ENCODE data around the gene PTPRG. TPM values are rescaled to one million over a fixed set of nuclear protein-coding genes. Genes with fewer than 3 reads are reported as not detected.

PTPRG gene
- total and polyA plus RNA-seq, 7 donors = 0.69 to 76.3 (median 62.7) TPM

DNA sequence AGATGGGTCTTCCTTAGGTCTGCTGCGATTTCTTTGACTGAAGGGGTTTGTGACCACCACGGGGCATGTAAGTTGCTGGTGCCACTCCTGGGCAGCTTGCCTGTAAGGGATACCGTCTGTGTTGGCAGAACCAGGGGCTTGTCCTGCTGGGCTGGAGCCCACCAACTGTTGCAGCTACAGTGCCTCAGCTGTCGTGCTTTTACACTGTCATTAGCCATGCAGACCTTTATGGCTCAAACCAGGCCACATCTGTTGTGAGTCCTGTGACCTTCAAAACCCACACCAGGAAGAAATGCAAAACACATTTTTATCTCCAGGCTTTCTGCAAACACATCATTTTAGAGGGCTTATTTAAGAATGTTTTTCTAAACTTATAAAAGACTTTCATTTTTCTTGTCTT is 168.7 kb downstream of the PTPRG start:
- no peak overlapping the region for H3K27ac ChIP-seq
- no peak for TF ChIP-seq EP300 (IDR thresholded peaks at IDR 0.05)
- TF ChIP-seq POLR2A (IDR thresholded peaks at IDR 0.05) = no peak
- TF ChIP-seq CTCF (IDR thresholded peaks at IDR 0.05) = no peak
- no peak for TF ChIP-seq POLR2AphosphoS5 (IDR thresholded peaks at IDR 0.05)
- H3K4me3 ChIP-seq = no peak overlapping the region
- 79 to 80% methylated on average over 4 of the region's 4 CpGs for WGBS, 2 donors
- no peaks in the 10 kb centered on the region for H3K36me3 ChIP-seq
- no peak for DNase-seq
- intact Hi-C loops (cut with DNase I) = no loop called here
- peaks cover 0 to 43% (median 28%) of the 10 kb centered on the region in 4 donors for H3K4me1 ChIP-seq
- no peaks in the 10 kb centered on the region for H3K27me3 ChIP-seq
- no peaks in the 10 kb centered on the region for H3K9me3 ChIP-seq

- no peaks in the 10 kb centered on the region for H3K9me3 ChIP-seq
- no peak overlapping the region for H3K27ac ChIP-seq
- intact Hi-C loops (cut with DNase I) = no loop called here
- peaks cover 0 to 39% (median 26%) of the 10 kb centered on the region in 4 donors for H3K4me1 ChIP-seq
- no peak overlapping the region for H3K4me3 ChIP-seq
- H3K36me3 ChIP-seq = no peaks in the 10 kb centered on the region
- TF ChIP-seq POLR2AphosphoS5 (IDR thresholded peaks at IDR 0.05) = no peak
- no peak for TF ChIP-seq POLR2A (IDR thresholded peaks at IDR 0.05)
- no peak for TF ChIP-seq EP300 (IDR thresholded peaks at IDR 0.05)
- no peak for TF ChIP-seq CTCF (IDR thresholded peaks at IDR 0.05)
- no peaks in the 10 kb centered on the region for H3K27me3 ChIP-seq
- DNase-seq = no peak
- WGBS, 2 donors = 20 to 36% methylated on average over 2 of the region's 2 CpGs
Observed at GRCh38 chr3:61730577-61731231, 169.3 kb downstream of the PTPRG start.

DNA sequence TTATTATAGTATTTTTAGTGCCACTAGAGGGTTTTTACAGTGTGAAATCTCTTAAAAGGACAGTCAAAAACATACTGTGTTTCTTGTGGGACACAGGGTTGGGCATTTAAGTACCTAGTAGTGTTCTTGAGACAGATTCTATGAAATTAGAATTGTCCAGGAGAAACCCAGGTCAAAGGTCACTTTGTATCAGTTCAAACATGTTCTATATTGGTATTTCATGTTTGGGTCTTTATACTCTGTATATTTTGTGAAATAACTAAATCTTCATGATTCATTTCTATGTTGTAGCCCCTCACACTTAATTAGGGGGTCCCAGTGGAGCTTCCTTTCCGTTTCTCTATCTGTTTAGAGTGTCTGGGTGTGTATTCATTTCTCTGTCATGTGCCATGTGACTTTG is 171.6 kb downstream of the PTPRG start:
- TF ChIP-seq POLR2A (IDR thresholded peaks at IDR 0.05) (no peak), POLR2AphosphoS5 (IDR thresholded peaks at IDR 0.05) (no peak), CTCF (IDR thresholded peaks at IDR 0.05) (no peak), EP300 (IDR thresholded peaks at IDR 0.05) (no peak)
- 40 to 48% methylated on average over 1 of the region's 1 CpG for WGBS, 2 donors

GRCh38 chr3:61733876-61734275 is 172.5 kb downstream of the PTPRG start:
- no peak overlapping the region for H3K27ac ChIP-seq
- no peaks in the 10 kb centered on the region for H3K36me3 ChIP-seq
- no peak for TF ChIP-seq POLR2AphosphoS5 (IDR thresholded peaks at IDR 0.05)
- TF ChIP-seq CTCF (IDR thresholded peaks at IDR 0.05) = no peak
- TF ChIP-seq EP300 (IDR thresholded peaks at IDR 0.05) = no peak
- TF ChIP-seq POLR2A (IDR thresholded peaks at IDR 0.05) = no peak
- H3K4me3 ChIP-seq = no peak overlapping the region
- H3K9me3 ChIP-seq = no peaks in the 10 kb centered on the region
- H3K4me1 ChIP-seq = peaks cover 0 to 24% (median 18%) of the 10 kb centered on the region in 4 donors
- 51 to 82% methylated on average over 6 of the region's 6 CpGs for whole genome bisulfite sequencing, 2 donors
- no peak for DNase-seq
- intact Hi-C loops (cut with DNase I) = no loop called here
- no peaks in the 10 kb centered on the region for H3K27me3 ChIP-seq

More for the DNA sequence above, 171.6 kb downstream of the PTPRG start:
- intact Hi-C loops (cut with DNase I) = no loop called here
- Histone ChIP-seq H3K4me3 (no peak overlapping the region), H3K27ac (no peak overlapping the region), H3K27me3 (no peaks in the 10 kb centered on the region), H3K36me3 (no peaks in the 10 kb centered on the region), H3K9me3 (no peaks in the 10 kb centered on the region), H3K4me1 (peaks cover 0 to 26% (median 19%) of the 10 kb centered on the region in 4 donors)
- no peak for DNase-seq
